Activated naive CD4-positive, alpha-beta T cell (primary cell): ENCODE results near the gene RBKS.

Experiments
- DNase-seq, 4 experiments: peaks; one replicate each; lab custom pipeline; 2025; lab: John Stamatoyannopoulos, UW

The RBKS gene

GRCh38 chr2:27890146-27890923 lies at the start of gene RBKS, which contains the start of gene BABAM2:
TSS of gene RBKS (minus strand) at chr2:27890387. CDS start at chr2:27890345, 42 bp downstream.
TSS of gene BABAM2 (plus strand) at chr2:27890729. CDS start at chr2:27894557, 3,828 bp downstream.
- DNase-seq, result peak; percentile 69 to 92 (median 83)

DNA sequence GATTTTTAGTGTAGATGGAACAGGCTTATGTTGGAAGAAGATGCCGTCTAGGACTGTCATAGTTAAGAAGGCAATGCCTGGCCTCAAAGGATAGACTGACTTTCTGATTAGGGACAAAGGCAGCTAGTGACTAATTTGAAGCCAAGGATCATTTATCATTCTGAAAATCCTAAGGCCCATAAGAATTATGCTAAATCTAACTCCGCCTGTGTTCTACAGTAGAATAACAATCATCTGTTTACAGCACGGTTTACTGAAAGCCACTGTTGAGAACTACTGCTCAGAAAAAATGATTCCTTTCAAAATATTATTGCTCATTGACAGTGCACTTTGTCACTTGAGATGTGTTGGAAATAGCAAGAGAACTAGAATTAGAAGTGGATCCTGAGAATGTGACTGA lies 44.8 kb upstream of the RBKS start:
- DNase-seq, result no peak

GRCh38 chr2:27932396-27932795 lies 42.2 kb upstream of the RBKS start:
- DNase-seq, result no peak

GRCh38 chr2:27931361-27931950 lies 41.3 kb upstream of the RBKS start:
- no peak for DNase-seq

DNA sequence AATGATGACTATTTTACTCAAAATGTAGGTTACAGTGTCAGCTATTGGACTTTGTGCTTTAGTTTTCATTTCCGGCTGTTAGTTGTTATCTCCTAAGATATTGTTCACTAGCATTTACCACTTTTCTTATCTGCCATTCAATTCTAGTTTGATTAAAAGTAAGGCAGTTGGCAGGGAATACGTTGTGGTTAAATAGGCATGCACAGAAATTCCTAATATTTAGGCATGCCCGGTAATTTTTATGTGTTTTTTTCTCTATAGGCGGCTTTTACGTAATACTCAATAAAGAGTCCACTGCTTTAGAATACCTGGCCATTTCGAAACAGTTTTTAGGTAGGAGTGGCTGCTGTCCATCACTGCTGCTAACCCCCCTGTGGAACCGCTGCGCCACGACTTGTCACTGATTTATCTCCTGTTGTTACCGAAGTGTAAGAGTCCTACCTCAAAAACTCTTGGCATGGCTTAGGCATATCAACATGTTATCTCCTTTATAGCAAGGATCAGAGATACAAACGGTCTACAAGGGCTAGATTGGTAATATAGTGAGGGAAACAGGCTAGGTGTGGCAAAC lies 39.8 kb upstream of the RBKS start:
- DNase-seq, result no peak

GRCh38 chr2:27925766-27926472 lies 35.7 kb upstream of the RBKS start:
- DNase-seq, result no peak

DNA sequence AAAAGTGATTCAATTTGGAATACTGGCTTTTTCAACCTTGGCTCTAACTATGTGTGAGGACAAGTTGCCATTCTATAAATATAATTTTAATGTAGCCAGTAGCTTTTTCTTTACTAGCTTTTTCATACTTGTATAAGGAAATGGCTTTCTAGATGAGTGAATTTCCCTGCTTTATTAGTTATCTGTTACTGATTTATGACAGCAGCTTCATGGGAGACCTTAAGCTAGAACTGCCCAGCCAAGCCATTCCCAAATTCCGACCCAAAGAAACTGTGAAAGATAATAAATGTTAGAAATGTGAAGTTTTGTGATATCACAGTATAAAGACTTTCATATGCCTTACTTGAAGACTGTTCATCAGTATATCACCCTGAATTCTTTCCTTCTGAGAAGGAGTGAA lies 32.7 kb upstream of the RBKS start:
- DNase-seq, result no peak

DNA sequence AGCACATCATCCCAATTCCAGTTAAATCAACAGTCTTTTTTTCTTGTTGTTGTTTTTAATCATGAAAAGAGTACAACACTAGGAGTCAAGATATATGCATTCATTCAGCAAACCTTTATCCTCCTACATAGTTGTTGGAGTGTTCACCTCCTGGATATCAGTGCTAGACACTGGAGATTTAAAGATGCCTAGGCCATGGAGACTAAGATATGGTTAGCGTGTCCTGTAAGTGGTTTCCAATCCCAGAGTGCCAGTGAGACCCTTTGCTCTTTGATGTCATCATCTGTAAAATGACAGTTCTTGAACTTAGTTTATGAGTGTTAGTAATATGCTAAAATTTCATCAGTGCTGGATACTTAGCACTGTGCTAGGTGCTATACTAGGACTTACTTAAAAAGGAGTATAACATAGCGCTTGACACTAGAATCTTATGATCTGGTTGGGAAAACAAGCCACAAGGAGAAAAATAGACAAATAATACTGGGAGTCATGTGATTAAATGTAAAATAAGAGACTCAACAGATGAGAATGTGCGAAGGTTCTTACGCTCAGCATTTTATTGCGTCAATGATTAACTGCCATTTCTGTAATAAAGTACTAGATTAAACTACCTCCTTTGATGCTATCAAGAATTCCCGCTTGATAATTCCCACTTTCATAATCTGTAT lies 31.8 kb upstream of the RBKS start:
- DNase-seq, result no peak

- DNase-seq, result no peak
Measured at GRCh38 chr2:27921424-27921823, 31.2 kb upstream of the RBKS start.

- no peak for DNase-seq
Measured at GRCh38 chr2:27920148-27920885, 30.1 kb upstream of the RBKS start.

DNA sequence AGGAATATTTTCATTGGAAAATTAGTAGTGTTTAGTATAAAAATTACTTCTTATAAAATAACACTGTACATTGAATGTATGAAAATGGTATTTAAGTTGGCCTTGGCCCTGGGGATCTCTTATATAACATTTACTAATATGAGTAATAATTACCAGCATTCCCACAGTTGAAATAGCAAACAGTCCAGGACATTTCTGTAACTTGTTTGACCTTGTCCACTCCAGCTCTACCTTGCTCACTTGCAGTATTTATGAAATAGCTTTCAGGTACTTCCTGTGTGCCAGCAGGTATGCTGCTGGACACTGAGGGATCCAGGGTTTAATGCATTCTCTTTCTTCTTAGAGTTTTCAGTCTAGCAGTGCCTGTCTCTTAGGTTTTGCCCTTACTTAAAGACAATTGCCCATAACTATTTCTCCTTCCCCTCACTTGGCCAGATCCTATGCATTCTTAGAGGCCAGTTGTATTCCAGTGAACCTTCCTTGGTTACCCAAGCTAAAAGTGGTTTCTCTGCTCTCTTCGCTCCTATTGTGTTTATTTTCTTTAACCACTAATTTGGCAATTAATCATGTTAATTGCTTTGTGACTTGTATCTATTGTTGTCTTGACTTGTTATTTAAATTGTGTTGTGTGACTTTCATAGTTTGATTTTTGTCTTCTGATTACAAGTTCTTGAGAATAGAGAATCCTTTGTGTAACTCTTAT lies 26.3 kb upstream of the RBKS start:
- DNase-seq, result no peak

DNA sequence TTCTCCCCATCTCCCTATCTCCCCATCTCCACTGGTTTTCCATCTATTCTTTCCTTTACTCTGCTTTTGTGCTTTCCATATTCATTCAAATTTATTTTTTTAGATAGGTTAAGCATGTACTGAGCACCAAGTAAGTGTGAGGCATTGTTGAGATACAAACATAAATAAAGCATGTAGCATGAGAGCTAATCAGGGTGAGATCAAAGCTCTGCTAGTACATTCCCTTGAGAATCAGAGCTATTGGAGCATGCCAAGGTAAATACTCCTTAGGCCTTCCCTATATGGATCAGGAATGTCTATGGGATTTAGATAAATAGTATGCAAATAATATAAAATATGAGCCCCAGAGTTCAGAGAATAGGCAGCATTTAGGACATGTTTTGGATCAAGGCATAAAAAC lies 25.7 kb upstream of the RBKS start:
- DNase-seq, result no peak

DNA sequence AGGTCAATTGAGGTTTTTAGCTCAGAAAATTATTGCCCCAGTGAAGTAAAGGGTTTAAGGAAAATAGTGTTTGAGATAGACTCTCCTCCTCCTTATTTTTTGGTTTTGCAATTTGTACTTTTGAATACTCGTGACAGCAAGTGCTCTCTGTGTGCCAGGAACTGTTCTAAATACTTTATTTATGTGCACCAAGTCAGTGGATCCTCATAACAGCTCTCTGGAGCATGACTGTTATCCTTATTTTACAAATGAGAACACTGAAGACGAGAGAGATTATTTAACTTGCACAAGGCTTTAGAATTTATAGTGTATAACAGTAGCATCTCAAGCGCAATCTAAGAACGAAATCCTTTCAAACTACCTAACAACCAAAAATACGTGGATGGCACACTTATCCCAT lies 25.0 kb upstream of the RBKS start:
- DNase-seq, result no peak

DNA sequence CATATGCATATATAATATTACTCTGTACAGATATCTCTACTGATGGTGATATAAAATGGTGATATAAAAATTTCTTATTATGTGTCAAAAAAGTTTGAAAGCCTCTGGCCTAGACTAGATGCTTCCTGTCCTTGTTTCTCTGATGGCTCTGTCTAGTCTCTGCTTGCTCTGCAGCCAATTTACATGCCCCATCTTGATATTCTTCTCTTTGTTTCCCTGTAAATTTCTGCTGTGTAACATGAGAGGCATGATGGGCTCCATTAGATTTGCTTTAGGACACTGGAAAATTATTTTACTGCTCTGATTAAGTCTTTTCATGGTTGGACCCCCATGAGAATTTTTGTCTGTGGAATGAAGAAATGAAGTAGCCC lies 24.6 kb upstream of the RBKS start:
- no peak for DNase-seq

- DNase-seq, result no peak
Measured at GRCh38 chr2:27914041-27914804, 24.0 kb upstream of the RBKS start.

DNA sequence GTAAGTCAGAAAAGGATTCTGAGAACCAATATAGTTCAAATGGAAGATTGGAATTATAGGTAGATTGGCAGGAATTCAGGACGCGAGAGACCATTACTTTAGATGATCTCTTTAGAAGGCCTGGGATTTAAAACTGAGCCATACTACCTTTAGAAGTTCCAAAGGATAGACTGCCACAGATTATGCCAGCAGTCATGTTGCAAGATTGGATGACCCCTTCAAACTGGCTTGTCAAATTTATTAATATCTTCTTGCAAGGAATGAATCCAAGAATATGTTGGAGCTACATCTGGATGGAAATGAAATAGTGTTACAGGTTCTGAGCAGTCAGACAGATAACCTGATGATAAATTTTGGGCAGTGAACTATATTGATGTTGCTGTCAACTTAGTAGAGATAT lies 22.3 kb upstream of the RBKS start:
- DNase-seq, result no peak

- DNase-seq, result no peak
Measured at GRCh38 chr2:27911458-27912210, 21.4 kb upstream of the RBKS start.

- no peak for DNase-seq
Measured at GRCh38 chr2:27909901-27910300, 19.7 kb upstream of the RBKS start.

- DNase-seq, result no peak
Measured at GRCh38 chr2:27907547-27907946, 17.4 kb upstream of the RBKS start.
